ENCODE measurements around the gene RHOD.

RHOD gene

GRCh38 chr11:67032830-67033551 is 23.7 kb upstream of the RHOD start:
- DNase-seq (ENCODE audit: low spot score), result no peak

DNA sequence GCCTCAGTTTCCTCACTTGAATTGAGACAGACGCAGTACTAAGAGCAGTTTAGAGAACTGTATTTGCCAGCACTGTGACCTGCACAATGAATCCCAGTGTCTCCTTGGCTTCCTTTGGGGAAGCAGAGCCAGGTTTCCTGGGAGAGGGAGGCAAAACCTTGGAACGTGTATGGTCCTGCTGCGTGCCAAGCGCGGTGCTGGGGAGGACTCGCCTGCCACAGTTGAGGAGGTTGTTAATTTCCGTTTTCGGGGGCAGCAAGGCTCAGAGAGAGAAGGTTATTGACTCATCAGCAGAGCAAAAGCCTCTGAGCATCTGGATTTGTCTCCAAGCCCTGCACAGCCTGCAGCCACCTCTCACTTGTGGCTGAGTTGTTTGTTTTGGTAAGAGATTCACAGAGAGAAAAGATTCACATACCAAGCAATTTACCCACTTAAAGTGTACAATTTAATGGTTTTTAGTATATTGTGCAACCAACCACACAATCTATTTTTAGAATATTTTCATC is 22.9 kb upstream of the RHOD start:
- no peak for DNase-seq (ENCODE audit: low spot score)

DNA sequence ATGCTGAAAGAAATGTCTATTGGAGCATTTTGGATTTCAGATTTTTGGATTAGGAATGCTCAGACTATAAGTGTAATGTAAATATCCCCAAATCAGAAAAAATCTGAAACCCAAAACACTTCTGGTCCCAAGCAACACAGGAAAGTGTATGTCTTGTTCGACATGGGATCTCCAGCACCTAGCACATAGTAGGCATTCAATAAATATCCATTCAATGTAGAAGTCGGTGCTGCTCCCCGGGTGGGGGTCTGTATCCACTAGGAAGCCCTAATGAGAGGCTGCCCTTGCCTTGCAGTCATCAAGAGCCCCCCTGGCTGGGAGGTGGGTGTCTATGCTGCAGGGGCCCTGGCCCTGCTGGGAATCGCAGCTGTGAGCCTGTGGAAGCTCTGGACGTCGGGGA is 22.3 kb upstream of the RHOD start:
- DNase-seq (ENCODE audit: low spot score), result no peak

- DNase-seq (ENCODE audit: low spot score), result no peak
Observed at GRCh38 chr11:67040147-67040546, 16.5 kb upstream of the RHOD start.

DNA sequence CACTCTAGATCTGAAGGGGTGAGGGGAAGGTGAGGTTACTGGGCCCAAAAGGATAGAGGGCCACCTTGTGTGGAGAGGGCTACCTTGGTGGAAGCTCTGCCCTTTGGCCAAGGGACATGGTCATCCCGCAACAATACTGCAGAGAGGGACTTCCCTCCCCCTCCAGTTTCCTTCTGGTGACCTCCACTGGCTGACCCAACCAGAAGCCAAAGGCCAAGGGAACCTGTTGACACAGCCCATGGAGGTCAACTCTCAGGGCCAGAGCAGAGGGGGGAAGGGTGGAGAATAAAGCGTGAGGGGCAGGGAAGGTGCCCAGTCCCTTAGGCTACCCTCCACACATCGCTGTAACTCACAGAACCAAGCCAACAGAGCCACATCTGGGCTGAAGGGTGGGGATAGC is 15.0 kb upstream of the RHOD start:
- no peak for DNase-seq (ENCODE audit: low spot score)

DNA sequence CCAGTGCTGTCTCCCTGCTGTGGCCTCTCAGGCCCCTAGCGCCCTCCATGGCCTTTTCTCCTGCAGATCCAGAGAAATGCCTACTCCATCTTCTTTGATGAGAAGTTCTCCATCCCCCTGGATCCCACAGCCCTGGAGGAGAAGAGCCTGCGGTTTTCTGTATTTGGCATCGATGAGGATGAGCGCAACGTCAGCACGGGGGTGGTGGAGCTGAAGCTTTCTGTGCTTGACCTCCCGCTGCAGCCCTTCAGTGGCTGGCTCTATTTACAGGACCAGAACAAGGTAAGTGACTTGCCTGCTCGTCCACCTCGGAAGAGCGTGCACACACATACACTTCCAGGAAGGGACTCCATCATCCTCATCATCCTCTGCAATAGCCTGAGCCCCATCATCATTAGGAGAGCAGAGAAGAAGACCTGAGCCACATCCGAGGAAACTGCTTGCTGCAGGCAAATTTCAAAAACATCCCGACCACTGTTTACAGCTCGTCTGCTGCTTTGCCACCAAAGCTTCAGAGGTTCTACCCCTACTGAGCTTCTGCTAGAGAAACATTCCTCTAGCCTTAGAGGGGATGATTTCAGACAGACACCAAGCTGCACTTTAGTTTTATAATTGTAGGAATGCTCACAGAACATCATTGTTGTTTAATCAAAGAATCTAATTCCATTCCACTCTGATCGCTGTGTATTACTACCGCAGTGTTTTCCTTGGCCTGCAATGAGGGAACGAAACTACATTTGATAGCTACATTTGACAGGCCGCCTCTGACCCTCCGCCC is 12.9 kb upstream of the RHOD start:
- no peak for DNase-seq (ENCODE audit: low spot score)

- no peak for DNase-seq (ENCODE audit: low spot score)
Observed at GRCh38 chr11:67044496-67044895, 12.2 kb upstream of the RHOD start.

GRCh38 chr11:67045314-67045713 is 11.3 kb upstream of the RHOD start:
- DNase-seq (ENCODE audit: low spot score), result no peak

DNA sequence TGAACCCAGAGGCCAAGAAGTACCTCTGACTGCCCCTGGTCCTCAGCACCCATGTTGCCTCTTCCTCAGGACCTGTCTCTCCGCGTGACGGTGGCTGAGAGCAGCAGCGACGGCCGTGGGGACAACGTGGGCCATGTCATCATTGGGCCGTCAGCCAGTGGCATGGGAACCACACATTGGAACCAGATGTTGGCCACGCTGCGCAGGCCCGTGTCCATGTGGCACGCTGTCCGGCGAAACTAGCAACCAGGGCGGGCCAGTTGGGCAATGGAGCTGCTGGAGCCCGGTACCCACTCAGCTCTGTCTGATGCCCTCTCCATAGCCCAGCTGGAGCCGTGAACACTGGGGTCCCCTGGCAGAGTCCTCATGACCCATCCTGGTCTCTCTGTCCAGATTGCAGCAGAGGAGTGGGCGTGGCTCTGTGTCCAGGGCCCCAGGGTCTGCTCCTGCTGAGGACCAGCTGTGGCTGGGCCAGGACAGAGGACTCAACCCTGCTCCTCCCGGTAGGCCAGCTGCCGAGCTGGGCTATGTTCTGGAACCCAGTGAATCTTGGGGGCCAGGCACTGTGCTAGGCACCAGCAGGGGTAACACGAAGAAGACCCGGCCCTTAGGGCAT is 8.0 kb upstream of the RHOD start:
- no peak for DNase-seq (ENCODE audit: low spot score)

- DNase-seq (ENCODE audit: low spot score), result no peak
Observed at GRCh38 chr11:67050139-67050538, 6.5 kb upstream of the RHOD start.

DNA sequence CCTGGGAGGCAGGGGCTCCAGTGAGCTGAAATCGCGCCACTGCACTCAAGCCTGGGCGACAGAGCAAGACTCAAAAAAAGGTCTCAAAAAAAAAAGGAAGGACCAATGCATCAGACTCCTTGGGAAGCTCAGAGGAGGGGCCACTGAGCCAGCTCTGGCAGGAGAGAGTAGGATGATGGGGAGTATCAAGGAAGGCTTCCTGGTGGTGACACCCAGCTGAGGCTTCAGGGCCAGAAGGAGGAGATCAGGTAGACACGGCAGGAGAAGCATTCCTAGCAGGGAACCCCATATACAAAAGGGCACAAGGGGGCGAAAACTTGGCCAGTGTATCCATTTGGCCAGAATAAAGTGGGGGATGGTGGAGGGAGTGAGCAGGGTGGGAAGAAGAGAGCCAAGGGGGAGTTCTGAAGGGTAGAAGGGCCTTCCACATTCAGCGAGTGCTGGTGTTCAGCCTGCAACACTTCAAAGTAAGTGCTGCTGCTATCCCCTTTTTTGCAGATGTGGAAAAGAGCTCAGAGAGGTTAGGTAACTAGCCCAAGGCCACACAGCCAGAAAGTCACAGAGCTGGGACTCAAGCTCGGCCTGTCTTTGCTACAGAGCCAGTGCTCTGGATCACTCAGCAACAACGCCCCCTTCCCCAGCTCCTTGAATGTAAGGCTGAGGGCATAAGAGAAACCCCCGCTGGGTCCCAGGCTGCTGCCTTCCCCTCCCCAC is 5.3 kb upstream of the RHOD start:
- no peak for DNase-seq (ENCODE audit: low spot score)

DNA sequence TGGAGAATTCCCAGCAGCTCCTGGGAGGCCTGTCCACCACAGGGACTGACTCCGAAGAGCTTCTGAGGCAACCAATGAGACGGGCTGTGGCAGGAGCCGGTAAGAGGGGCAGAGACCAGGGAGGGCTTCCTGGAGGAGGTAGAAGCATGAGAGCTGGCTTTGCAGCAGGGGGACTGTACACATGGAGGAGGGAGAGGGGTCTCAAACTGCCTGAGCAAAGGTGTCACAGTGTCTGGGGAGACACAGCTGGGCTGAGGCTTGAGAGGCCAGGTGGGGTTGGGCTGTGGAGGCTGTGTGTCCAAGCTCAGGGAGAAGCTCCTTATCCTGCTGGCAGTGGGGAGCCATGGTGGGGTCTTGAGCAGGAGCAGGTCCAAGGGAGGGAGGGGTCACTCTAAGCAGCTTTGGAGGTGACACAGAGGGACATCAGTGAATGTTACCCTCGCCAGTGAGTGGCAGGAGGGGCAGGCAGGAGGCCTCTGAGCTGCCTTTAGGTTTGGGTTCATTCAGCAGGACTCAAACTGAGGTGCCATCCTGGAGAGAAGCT is 4.6 kb upstream of the RHOD start:
- DNase-seq (ENCODE audit: low spot score), result no peak

- DNase-seq (ENCODE audit: low spot score), result no peak
Observed at GRCh38 chr11:67052891-67053290, 3.8 kb upstream of the RHOD start.

GRCh38 chr11:67053896-67054329 is 2.7 kb upstream of the RHOD start:
- no peak for DNase-seq (ENCODE audit: low spot score)

GRCh38 chr11:67054346-67054835 is 2.3 kb upstream of the RHOD start:
- DNase-seq (ENCODE audit: low spot score), result no peak

DNA sequence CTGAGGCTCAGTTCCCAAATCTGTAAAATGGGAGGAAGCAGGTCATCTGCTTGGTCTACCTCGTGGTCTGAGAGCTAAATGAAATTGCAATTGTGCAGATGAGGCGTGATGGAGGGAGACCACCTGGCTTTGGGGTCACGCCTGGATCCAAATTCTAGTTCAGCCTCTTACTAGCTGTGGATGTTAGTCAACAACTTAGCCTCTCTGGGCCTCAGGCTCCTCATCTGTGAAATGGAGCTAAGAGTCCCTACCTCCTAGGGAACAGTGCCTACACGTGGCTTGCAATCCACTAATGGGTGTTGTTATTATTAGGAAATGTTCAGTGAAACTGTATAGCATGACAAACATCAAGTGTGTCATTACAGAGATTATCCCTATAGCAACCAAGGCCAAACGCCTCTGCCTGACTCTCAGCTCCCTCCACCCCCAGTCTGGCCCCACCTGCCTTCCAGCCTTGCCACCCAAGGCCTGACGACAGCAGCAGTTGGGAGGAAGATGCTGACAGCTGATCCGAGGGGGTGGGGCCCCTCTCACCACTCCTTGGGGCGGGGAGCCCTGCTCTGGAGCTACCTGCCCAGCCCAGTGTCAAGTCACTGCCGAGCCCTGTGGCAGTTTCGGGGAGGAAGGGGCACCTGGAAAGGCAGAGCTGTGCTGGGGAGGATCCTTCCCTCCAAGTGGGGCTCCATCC is 1.7 kb upstream of the RHOD start:
- no peak for DNase-seq (ENCODE audit: low spot score)

DNA sequence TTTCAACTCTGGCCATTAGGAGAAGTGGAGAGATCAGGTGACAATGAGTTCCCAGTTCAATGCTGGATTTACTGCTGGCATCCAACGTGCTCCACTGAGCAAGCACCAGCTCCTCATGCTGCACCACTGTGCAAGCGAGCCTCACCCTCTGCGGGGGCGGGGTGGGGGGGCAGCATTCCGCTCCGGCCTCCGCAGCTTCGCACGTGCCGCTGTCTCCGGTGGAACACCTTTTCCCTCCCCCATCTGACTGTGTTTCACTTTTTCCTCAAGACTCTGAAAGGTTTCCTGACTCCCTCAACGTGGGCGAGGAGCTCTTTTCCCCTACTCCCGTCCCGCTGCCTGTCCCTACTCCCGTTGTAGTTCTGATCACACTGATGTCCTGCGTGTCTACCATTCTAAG is 835 bp upstream of the RHOD start:
- no peak for DNase-seq (ENCODE audit: low spot score)

DNA sequence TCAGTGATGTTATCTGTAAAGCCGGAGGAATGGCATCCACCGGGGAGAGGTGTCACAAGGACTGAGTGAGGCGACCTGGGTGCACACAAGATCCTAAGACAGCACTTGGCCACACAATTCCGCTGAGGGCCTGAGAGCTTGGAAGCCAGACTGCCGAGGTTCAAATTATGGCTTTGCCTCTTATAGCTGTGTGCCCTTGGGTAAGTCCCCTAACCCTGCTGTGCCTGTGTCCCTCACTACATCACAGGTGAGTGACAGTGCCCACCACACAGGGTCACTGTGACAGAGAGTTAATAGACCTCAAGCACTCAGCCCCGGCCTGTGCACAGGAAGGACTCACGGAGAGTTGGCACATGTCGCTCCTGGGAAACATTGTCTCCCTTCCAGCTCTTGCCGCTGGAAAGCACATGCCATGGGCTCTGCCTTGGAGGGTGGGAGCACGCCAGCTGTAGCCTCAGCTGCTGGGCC is 592 bp downstream of the RHOD start:
- DNase-seq (ENCODE audit: low spot score), result no peak

DNA sequence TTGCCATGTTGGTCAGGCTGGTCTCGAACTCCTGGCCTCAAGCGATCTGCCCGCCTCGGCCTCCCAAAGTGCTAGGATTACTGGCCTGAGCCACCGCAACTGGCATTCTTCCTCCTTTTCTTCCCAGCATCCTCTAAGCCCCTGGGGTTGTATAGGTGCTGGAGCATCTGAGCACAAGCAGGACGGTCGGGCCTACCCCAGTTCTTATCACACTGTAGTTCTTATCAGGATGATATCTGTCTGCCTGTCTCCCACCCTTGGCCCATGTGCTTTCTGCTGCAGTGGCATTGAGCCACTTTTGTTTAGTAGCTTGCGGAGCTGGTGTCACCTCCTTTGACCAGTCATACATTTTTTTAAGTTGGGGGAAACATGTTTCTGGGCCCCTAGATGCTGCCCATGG is 1.9 kb downstream of the RHOD start:
- DNase-seq (ENCODE audit: low spot score), result no peak

DNA sequence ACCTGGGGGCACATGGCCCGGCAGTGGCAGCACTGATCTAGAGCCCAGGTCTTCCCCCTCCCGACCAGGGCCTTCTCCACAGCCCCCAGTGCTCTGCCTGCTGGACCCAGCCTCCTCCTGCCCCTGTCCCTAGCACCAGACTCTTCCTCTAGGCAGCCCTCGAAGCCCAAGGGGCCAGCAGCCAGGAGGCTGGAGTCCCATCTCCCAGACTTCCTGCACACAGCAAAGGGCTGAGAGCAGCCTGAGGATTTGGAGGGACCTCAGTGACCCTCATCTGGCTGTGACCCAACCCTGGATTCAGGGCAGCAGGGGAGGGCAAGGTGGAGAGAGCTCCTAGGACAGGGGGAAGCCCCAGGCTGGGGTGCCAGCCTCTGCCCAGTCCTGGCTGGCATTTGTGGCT is 3.0 kb downstream of the RHOD start:
- DNase-seq (ENCODE audit: low spot score), result no peak

DNA sequence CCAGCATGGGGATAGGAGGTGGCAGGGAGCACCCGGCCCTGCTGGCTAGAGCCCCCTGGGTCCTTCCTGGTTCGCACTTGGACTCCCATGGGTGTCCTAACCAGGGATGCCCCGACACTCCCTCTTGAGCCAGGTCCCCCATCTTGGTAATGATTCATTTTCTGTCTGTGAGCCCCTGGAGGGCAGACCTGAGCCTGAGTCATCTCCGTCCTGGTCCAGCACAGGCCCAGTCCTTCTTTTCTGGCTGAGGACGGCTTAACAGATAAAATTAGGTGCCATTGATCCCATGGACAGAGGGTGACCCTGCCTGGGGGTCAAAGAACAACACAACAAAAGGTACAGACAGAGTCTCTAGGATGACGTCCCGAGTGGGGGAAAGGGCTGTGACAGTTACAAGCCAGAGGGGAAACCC is 3.5 kb downstream of the RHOD start:
- DNase-seq (ENCODE audit: low spot score), result no peak
